Urinary bladder (tissue), 4 donors: ENCODE data around the gene PRRT4. TPM values are rescaled to one million over a fixed set of nuclear protein-coding genes. Genes with fewer than 3 reads are reported as not detected.

ENCODE experiments used
- DNase-seq: peaks from one replicate; pipeline ENCODE4 v3.0.0-alpha.2; 2015; ENCODE audit errors: extremely low spot score
- H3K27ac ChIP-seq: one replicate; pipeline ENCODE4 v1.5.1; 2013; ENCODE audit warnings: low read depth, mild to moderate bottlenecking, moderate library complexity
- H3K36me3 ChIP-seq: one replicate; pipeline ENCODE4 v1.6.1; 2013; ENCODE audit warnings: mild to moderate bottlenecking, moderate library complexity; ENCODE audit not compliant: insufficient read depth
- H3K4me1 ChIP-seq: one replicate; pipeline ENCODE4 v1.6.1; 2013; ENCODE audit warnings: mild to moderate bottlenecking, moderate library complexity; ENCODE audit not compliant: insufficient read depth
- H3K4me3 ChIP-seq: one replicate; pipeline ENCODE4 v1.5.1; 2013; ENCODE audit warnings: low read depth, low read length
- WGBS: extraction: QIAGEN DNeasy Blood & Tissue Kit; methylation state at CpG from one replicate; pipeline ENCODE4 v1.1.7; 2013; 5-methylcytosine and 5-hydroxymethylcytosine counted together
- polyA plus RNA-seq: library from polyadenylated mRNA; stranded (reverse); fragments of 200-250 nt; gene quantifications from one replicate; pipeline ENCODE4 v1.2.3, GENCODE V29; 2013
- total RNA-seq: library from RNA; depleted of rRNA; stranded (reverse); fragments of >200 nt; gene quantifications from one replicate; pipeline ENCODE4 v1.2.3, GENCODE V29; 2014
- donor health status: healthy with polysubstance abuse.
- donor health status: healthy.

The PRRT4 gene
- total and polyA plus RNA-seq, 2 donors = 1.3 to 1.4 TPM

DNA sequence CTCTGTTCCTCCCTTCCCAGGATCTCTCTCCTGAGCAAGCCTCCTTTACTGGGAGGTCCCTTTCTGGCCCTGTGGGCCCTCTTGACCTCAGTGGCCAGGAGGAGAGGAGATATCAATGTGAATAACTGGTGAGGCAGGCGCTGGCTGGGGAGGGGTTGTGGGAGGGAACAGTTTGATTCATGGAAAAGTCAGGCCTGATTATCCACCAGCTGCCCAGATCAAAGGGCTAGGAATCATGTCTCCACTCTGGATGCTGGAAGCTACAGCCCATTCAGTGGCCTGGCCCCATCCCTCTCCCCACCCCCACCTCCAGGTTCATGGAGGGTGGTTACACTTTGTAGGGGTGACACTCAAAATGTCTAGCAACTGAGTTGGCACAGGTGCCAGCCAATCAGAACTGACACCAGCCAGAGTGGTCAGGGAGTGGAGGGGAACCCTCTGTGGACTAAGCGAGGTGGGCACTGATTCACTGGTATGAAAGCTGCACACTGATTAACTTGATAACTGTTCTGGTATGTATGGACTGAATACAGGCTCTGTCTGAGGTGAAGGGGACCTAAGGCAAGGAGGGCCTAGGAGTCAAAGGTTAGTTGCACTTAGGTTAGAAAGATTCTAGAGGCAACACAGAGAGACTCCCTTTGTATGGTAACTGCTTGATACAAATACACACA is 4.8 kb downstream of the PRRT4 start:
- Histone ChIP-seq H3K4me1 (peaks cover 7% of the 10 kb centered on the region), H3K4me3 (no peak overlapping the region), H3K27ac (no peak overlapping the region), H3K36me3 (no peaks in the 10 kb centered on the region)
- DNase-seq = no peak
- WGBS = 87% methylated on average over 2 of the region's 2 CpGs

DNA sequence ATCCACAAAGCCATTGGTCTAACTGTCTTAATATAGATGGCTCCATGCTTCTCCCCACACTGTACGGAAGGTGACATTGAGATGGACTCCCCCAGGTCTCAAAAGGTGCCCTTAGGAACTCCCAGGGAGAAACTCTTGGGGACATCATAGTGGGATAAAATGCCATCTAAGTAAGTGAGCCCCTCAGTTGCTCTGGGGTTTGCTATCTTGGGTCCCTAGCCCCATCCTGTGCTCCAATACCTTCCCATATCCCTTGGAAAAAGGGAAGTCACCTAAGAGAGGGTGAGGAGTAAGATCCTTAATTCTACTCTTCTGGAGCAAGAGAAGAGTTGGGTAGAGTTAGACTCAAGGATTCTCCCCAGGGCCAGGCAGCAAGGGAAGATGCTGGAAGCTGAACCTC is 7.9 kb downstream of the PRRT4 start:
- H3K27ac ChIP-seq = no peak overlapping the region
- no peak overlapping the region for H3K4me3 ChIP-seq
- 95% methylated on average over 1 of the region's 1 CpG for WGBS
- H3K4me1 ChIP-seq = peaks cover 8% of the 10 kb centered on the region
- no peaks in the 10 kb centered on the region for H3K36me3 ChIP-seq
- no peak for DNase-seq

DNA sequence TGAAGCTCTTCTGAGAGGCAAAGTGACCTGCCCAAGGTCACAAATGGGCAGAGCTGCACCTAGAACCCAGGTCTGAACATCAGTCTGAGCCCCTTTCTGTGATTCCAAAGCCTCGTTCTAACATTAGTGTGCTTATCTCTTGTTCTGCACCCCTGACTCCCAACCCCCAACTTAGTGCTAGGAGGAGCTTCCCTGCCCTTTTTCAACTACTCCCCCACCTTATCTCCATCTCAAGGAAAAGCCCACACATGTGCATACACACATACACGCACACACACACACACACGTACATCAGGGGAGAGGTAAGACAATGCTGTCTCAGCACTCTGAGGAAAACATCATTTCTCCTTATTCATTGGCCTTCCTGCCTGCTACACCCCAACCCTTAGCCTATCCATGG is 8.3 kb downstream of the PRRT4 start:
- Histone ChIP-seq H3K4me3 (no peak overlapping the region), H3K27ac (no peak overlapping the region), H3K36me3 (no peaks in the 10 kb centered on the region), H3K4me1 (peaks cover 8% of the 10 kb centered on the region)
- 76% methylated on average over 3 of the region's 3 CpGs for WGBS
- DNase-seq = no peak

DNA sequence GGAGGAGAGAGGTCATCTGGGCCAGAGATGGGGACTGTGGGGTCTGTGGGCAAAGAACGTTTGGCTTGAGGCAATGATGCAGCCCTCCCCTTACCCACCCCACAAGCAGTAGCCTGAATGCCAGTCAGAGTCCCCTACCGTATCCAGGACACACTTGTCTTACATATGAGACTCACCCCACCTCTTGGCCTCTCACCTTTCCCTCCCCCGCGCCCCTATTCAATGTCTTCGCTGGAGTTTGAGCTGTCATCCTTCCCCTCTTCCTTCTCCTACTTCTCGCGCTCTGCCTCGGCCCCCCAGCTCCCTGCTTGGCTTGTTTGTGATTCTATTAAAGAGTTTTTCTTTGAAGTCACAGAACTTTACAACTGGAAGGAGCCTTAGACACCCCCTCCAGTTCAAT is 8.9 kb downstream of the PRRT4 start:
- WGBS = 67% methylated on average over 8 of the region's 8 CpGs
- Histone ChIP-seq H3K4me1 (peaks cover 8% of the 10 kb centered on the region), H3K4me3 (no peak overlapping the region), H3K36me3 (no peaks in the 10 kb centered on the region), H3K27ac (no peak overlapping the region)
- DNase-seq = no peak

DNA sequence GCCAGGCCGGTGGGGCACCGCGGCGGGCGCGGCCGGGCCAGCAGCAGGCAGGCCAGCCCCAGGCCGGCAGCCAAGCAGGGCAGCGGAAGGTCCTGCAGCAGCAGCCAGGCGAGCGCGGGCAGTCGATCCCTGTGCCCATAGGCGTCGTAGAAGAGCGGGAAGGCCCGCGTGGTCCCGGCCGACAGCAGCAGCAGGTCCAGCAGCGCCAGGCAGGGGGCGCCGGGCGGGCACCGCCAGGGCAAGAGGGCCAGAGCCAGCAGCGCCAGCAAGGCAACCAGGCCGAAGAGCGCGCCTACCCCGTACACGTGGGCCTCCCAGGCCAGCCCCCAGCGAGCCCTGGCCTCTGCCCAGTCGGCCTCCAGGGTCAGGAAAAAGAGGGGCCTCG is 9.3 kb downstream of the PRRT4 start:
- peaks cover 8% of the 10 kb centered on the region for H3K4me1 ChIP-seq
- no peaks in the 10 kb centered on the region for H3K36me3 ChIP-seq
- H3K27ac ChIP-seq = no peak overlapping the region
- peak overlapping the region; percentile 28 for H3K4me3 ChIP-seq
- no peak for DNase-seq
- WGBS = 7% methylated on average over 34 of the region's 34 CpGs

DNA sequence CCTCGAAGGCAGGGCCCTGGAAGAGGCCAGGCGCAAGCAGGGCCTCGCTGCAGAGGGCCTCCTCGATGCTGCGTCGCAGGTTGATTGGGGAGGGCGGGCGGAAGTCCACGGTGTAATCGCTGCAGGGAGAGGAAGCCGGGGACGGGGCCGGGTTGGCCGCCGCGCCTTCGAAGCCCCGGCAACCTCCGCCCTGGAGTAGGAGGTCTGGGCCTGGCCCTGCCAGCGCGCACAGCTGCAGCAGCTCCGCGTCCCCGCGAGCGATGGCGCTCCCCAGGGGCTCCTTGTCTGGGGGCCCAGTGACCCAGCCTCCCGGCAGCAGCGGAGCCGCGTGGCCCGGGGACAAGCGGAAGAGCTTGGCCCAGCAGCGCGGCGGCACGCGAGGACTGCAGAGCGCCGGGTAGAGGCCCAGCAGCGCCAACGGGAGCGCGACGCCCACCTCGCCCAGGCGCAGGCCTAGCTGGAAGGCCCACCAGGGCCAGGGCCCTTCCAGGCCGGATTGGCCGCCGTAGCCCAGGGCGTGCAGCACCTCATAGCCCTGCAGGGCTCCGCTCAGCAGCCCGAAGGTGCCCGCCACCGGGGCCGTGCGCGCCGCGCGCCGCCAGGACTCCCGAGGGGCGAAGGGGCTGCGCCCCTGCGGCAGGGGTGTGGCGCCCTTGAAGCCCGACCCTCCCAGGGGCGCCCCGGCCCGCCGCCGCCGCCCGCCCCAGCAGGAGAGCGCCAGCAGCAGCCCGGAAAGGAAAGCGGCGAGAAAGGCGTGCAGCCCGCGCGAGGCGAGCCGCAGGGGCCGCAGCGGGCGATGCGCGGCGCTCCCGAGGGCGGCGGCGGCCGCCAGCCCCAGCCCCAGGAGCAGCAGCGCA is 10.0 kb downstream of the PRRT4 start:
- Histone ChIP-seq H3K36me3 (no peaks in the 10 kb centered on the region), H3K27ac (no peak overlapping the region), H3K4me3 (peak overlapping the region; percentile 28), H3K4me1 (peaks cover 8% of the 10 kb centered on the region)
- DNase-seq = no peak
- WGBS = 8% methylated on average over 97 of the region's 97 CpGs

DNA sequence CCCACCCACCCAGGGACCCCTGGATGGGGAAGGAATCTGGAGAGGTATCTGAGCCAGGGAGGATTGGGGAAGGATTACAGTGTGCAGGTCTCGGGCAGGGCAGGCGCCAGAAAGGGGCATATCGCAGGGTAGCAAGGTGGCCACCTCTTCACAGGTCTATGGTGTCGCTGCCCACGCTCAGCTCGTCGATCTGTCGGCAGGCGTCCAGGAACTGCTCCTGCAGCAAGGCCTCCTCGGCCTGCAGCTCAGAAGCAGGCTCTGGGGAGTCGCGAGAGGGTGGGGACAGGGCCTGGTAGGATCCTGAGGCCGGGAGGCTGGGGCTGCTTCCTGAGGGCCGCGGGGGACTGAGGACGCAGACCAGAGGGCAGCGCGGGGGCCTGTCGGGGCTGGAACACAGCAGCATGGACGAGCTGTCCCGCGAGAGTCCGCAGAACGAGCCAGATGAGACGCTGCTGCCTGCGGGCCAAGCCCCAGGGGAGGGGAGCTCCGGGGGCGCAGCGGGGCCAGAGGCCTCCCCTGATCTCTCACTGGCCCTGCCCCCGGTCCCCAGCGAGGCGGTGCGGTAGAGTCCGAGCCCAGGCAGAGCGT is 10.7 kb downstream of the PRRT4 start:
- H3K4me1 ChIP-seq = peaks cover 8% of the 10 kb centered on the region
- H3K27ac ChIP-seq = no peak overlapping the region
- no peak for DNase-seq
- H3K4me3 ChIP-seq = no peak overlapping the region
- 58% methylated on average over 35 of the region's 35 CpGs for WGBS
- H3K36me3 ChIP-seq = no peaks in the 10 kb centered on the region

DNA sequence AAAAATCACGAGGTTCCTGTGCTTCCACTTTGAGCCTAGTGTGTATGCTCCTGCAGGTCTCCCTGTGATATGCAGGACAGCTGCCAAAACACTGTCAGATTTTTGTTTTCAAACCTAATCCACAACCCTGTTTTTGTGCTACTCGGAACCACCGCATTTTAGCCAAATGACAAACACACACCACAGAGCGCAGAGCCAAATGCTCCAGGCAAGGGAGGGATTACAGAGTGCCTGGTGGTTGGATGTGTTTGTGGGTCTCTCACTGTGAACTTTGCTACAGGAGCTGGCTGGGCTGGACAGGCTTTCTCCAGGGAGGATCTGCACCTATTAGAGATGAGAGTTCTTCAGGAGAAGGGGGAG is 12.0 kb downstream of the PRRT4 start:
- Histone ChIP-seq H3K4me1 (peaks cover 8% of the 10 kb centered on the region), H3K27ac (no peak overlapping the region), H3K36me3 (no peaks in the 10 kb centered on the region), H3K4me3 (no peak overlapping the region)
- no peak for DNase-seq
- 41% methylated on average over 4 of the region's 4 CpGs for WGBS

DNA sequence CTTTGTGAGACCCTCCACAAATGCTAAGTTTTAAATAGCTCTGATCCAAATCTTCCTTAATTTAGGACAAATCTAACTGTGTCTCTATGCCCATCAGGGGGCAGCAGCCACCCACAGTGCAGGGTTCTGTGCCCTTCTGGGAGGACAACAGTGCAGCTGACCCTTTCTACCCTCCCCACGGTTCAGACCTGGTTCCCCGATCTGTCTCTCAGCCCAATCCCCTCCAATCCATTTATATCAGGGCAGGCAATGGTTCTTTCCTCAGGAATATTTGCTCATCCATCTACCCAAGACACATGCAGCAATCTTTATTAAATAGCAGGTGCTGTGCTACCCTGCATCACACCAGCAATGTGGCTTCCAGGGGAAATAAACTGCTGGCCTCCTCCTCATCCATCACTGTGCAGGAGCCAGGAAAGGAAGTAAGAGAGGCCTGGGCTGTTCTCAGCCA is 13.8 kb downstream of the PRRT4 start:
- Histone ChIP-seq H3K4me3 (no peak overlapping the region), H3K27ac (no peak overlapping the region), H3K4me1 (peaks cover 8% of the 10 kb centered on the region), H3K36me3 (no peaks in the 10 kb centered on the region)
- 5% methylated on average over 2 of the region's 2 CpGs for WGBS
- no peak for DNase-seq

DNA sequence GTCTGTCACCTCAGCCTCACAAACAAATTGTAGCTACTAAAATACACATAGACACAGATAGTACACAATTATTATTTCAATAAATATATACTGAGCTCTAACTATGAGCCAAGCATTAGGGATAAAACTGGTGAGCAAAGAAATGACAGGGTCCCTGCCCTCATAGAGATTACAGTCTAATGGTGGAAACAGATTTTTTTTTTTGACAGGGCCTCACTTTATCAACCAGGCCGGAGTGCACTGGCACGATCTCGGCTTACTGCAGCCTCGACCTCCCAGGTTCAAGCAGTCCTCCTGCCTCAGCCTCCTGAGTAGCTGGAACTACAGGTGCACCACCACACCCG is 17.1 kb downstream of the PRRT4 start:
- Histone ChIP-seq H3K36me3 (no peaks in the 10 kb centered on the region), H3K4me1 (peaks cover 2% of the 10 kb centered on the region), H3K4me3 (no peak overlapping the region), H3K27ac (no peak overlapping the region)
- 96% methylated on average over 5 of the region's 5 CpGs for WGBS
- no peak for DNase-seq

DNA sequence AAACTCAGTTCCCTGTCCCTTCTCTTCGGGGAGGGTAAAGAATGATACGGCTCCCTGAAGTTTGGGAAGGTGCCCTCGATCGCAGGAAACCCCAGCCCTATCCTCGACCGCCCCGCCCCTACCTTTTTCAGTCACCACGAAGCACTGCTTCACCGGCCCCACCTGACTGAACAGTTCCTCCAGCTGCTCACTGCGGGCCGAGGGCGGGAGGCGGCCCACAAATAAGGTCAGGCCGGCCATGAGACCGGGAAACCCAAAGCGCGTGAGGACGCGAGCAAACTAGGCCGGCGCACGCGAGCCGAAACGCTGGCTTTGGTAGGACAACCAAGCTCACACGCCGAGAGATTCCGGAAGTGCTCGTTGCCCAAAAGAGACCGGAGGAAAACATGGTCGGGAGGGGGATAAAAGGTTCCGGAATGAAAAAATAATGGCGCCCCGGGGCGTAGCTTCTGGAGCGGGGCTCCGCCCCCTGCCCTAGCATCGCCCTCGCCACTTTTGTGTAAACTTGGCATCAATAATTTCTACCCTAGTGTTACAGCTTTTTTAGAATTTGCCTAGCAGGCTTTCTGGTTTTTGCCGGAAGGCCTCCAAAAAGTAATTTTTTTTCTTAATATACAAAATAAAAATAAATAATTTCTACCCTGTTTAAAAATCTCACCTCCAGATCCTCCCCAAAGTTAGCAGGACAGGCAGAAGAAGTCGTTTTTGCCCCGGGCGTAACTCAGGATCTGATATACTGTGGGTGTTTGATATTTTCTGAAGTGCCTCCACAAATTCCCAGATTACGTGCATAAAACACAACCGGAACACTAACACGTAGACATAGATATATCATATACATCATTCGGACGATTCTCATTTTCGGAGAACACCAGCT is 17.7 kb downstream of the PRRT4 start, which contains the start of gene RBM28:
Gene RBM28 (minus strand): TSS at position 355 of the 877 bp plus-strand sequence. CDS start 115 bp downstream, at position 240.
- H3K27ac ChIP-seq = peak within 1 kb of the TSS; percentile 66
- 12% methylated on average over 49 of the region's 49 CpGs for WGBS
- H3K4me1 ChIP-seq = peaks cover 2% of the 10 kb centered on the region
- H3K36me3 ChIP-seq = no peaks in the 10 kb centered on the region
- DNase-seq = peak; percentile 90
- peak within 1 kb of the TSS; percentile 57 for H3K4me3 ChIP-seq

DNA sequence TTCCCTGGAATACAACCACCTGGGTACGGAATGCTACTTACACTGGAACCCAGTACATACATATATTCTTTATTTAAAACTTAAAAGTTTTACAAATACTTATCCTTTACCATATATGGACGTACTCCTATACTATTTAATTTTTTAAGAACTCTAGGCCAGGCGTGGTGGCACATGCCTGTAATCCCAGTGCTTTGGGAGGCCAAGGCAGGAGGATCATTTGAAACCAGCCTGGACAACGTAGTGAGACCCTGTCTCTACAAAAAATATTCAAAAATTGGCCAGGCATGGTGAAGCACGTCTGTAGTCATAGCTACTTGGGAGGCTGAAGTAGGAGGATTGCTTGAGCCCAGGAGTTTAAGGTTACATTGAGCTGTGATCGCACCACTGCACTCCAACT is 19.8 kb downstream of the PRRT4 start:
- Histone ChIP-seq H3K36me3 (no peaks in the 10 kb centered on the region), H3K4me1 (peaks cover 2% of the 10 kb centered on the region), H3K4me3 (no peak overlapping the region), H3K27ac (no peak overlapping the region)
- WGBS = 91% methylated on average over 6 of the region's 6 CpGs
- DNase-seq = no peak

DNA sequence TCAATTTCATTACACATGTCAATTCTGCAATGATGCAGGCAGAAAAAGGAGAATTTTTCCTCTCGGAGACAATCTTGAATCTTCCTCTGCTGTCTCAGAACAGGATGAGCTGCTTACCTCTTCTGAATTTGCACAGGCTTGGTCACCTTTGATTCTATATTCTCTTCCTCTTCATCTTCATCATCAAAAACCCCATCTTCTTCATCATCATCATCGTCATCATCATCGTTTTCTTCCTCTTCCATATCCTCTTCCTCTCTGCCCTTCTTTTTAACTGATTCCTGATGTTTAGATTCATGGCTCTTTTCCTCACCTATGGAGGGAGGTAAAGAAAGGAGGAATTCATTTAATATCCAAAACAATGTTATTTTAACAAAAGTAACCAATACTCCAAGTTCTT is 25.8 kb downstream of the PRRT4 start:
- Histone ChIP-seq H3K36me3 (peaks cover 8% of the 10 kb centered on the region), H3K27ac (no peak overlapping the region), H3K4me3 (no peak overlapping the region), H3K4me1 (no peaks in the 10 kb centered on the region)
- DNase-seq = no peak
- WGBS = 94% methylated on average over 3 of the region's 3 CpGs
